ENCODE data around the gene SLC17A8.

Gene SLC17A8

DNA sequence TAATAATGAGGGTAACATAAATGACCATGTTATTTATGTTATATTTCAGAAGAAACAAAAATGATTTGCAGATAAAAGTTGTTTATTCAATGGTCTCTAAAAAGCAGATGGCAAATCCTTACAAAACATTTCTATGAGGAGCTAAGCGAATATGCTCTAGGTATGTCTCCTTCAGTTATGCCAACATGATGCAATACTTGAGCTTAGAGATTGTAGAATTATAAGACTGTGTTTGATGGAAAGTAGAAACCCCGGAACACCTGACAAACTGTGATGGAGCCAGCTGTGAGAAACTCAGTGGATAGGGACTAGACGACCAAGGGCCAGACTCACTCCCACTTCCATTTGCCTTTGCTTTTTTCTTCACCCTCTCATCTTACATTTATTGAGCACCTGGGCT is 99.0 kb downstream of the SLC17A8 start:
- H3K27ac ChIP-seq = no peak overlapping the region
- TF ChIP-seq ZFX (IDR thresholded peaks at IDR 0.05; ENCODE audit: borderline replicate concordance) (no peak), CTCF (IDR thresholded peaks at IDR 0.05) (no peak)

DNA sequence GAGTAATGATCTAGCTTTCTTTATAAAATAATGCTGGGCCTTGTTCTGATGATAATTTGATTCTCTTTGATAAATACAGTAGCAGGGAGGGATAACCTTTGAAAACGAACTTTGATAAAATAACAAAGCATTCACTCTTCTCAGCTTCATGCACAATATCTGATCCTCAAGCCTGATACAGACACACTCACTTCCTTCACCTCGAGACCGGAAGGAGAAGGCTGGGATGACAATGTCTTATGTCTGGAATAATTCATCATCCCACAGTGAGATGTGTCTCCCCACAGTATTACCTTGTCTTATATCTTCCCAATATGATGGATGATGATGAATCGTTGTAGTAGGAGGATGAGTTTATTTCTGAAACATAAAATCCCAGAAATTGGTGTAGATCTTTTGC is 101.3 kb downstream of the SLC17A8 start:
- TF ChIP-seq ZFX (IDR thresholded peaks at IDR 0.05; ENCODE audit: borderline replicate concordance) (no peak), CTCF (IDR thresholded peaks at IDR 0.05) (no peak)
- no peak overlapping the region for H3K27ac ChIP-seq

- TF ChIP-seq ZFX (IDR thresholded peaks at IDR 0.05; ENCODE audit: borderline replicate concordance) = no peak
- no peak for TF ChIP-seq CTCF (IDR thresholded peaks at IDR 0.05)
- no peak overlapping the region for H3K27ac ChIP-seq
These were observed 103.8 kb downstream of the SLC17A8 start for GRCh38 chr12:100460702-100461101.

GRCh38 chr12:100461330-100461973 is 104.6 kb downstream of the SLC17A8 start:
- TF ChIP-seq CTCF (IDR thresholded peaks at IDR 0.05) (no peak), ZFX (IDR thresholded peaks at IDR 0.05; ENCODE audit: borderline replicate concordance) (no peak)
- no peak overlapping the region for H3K27ac ChIP-seq

DNA sequence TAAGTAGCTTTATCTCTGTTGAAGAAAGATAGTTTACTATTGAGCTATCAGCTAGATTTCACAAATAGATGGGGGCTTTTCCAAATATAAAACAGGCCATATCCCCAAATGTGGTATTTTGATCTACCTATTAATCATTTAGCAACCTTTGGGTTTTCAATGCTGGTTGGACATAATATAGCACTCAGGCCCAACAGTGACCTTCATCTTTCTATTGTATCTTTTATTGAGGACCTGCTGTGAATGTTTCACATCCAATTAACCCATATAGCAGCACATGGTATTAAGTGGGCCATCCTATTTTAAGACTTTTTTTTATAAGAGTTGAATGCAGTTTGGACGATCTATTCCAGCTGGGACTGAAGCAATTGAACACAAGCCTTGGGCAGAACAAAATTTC is 106.8 kb downstream of the SLC17A8 start:
- no peak for TF ChIP-seq CTCF (IDR thresholded peaks at IDR 0.05)
- no peak for TF ChIP-seq ZFX (IDR thresholded peaks at IDR 0.05; ENCODE audit: borderline replicate concordance)
- peak overlapping the region; percentile 51 for H3K27ac ChIP-seq

GRCh38 chr12:100464529-100464928 is 107.7 kb downstream of the SLC17A8 start:
- no peak for TF ChIP-seq CTCF (IDR thresholded peaks at IDR 0.05)
- TF ChIP-seq ZFX (IDR thresholded peaks at IDR 0.05; ENCODE audit: borderline replicate concordance) = no peak
- H3K27ac ChIP-seq = peak overlapping the region; percentile 51

- no peak for TF ChIP-seq CTCF (IDR thresholded peaks at IDR 0.05)
- TF ChIP-seq ZFX (IDR thresholded peaks at IDR 0.05; ENCODE audit: borderline replicate concordance) = no peak
- H3K27ac ChIP-seq = no peak overlapping the region
These were observed 111.3 kb downstream of the SLC17A8 start for GRCh38 chr12:100468126-100468525.
